Lung (tissue), 12 donors: Measurements from ENCODE around the gene ADTRP. TPM values are rescaled to one million over a fixed set of nuclear protein-coding genes. Genes with fewer than 3 reads are reported as not detected.

ENCODE experiments used
- ATAC-seq: fragments of 200-7000 bp; cut with Tn5 transposase; one replicate; pipeline ENCODE4 v1.9.1; 2020; ENCODE audit warnings: moderate number of reproducible peaks; ENCODE audit not compliant: insufficient read depth, low FRiP score
- DNase-seq, 3 donors: peaks; one replicate each; pipeline ENCODE4 v3.0.0-alpha.2; 2013 to 2017
- H3K27ac ChIP-seq, 2 donors: one replicate each; pipeline ENCODE4 v1.5.1; 2013; ENCODE audit warnings: mild to moderate bottlenecking in 2 of 2, moderate library complexity in 2 of 2, control low read depth in 1 of 2, inconsistent platforms in 1 of 2, low read depth in 1 of 2, low read length in 1 of 2
- H3K27me3 ChIP-seq, 3 donors: one replicate each; pipeline ENCODE4 v1.5.1; 2013; ENCODE audit warnings: low read length in 2 of 3; ENCODE audit not compliant: control insufficient read depth in 3 of 3, insufficient read depth in 3 of 3
- H3K36me3 ChIP-seq, 4 donors: one replicate each; pipeline ENCODE4 v1.5.1; 2013; ENCODE audit warnings: low read length in 4 of 4, mild to moderate bottlenecking in 1 of 4, moderate library complexity in 1 of 4; ENCODE audit not compliant: control insufficient read depth in 4 of 4, insufficient read depth in 4 of 4
- H3K4me1 ChIP-seq, 5 donors: one replicate each; pipeline ENCODE4 v1.5.1; 2013; ENCODE audit warnings: low read length in 5 of 5, mild to moderate bottlenecking in 2 of 5, moderate library complexity in 1 of 5; ENCODE audit not compliant: control insufficient read depth in 5 of 5, insufficient read depth in 5 of 5
- H3K4me3 ChIP-seq: one replicate; pipeline ENCODE4 v1.5.1; 2013; ENCODE audit warnings: mild to moderate bottlenecking, control low read depth, moderate library complexity
- H3K9ac ChIP-seq, 2 donors: one replicate each; pipeline ENCODE4 v1.5.1; 2013; ENCODE audit warnings: low read length in 2 of 2, control low read depth in 1 of 2; ENCODE audit not compliant: insufficient read depth in 1 of 2
- H3K9me3 ChIP-seq, 4 donors: one replicate each; pipeline ENCODE4 v1.5.1; 2013; ENCODE audit warnings: low read length in 3 of 4, mild to moderate bottlenecking in 1 of 4, moderate library complexity in 1 of 4; ENCODE audit not compliant: control insufficient read depth in 4 of 4, insufficient read depth in 3 of 4
- CTCF ChIP-seq: IDR thresholded peaks from 2 replicates; pipeline ENCODE4 v1.5.1; 2012; ENCODE audit warnings: mild to moderate bottlenecking; ENCODE audit errors: control extremely low read depth, extremely low read depth
- WGBS, 2 donors: extraction: QIAGEN DNeasy Blood & Tissue Kit; methylation state at CpG; one replicate each; pipeline ENCODE4 v1.1.7; 2013; 5-methylcytosine and 5-hydroxymethylcytosine counted together
- polyA plus RNA-seq, 2 donors: library from polyadenylated mRNA; stranded (reverse); fragments of 200-250 nt; gene quantifications; one replicate each; pipeline ENCODE4 v1.2.1, GENCODE V29; 2013
- total RNA-seq, 2 donors: library from RNA; depleted of rRNA in 1 of 2; stranded (reverse); fragments of >200 nt in 1 of 2; gene quantifications; one replicate each; pipeline ENCODE4 v1.2.1, GENCODE V29; 2014 to 2021
- donor health status: control.
- donor health status: control.
- donor health status: Bipolar disorder and iron deficiency.
- donor health status: healthy.
- donor health status: DM: yes; HTN: yes; CAD: no.

The ADTRP gene
- total and polyA plus RNA-seq, 4 donors: 3.9 to 8.0 (median 5.7) TPM

DNA sequence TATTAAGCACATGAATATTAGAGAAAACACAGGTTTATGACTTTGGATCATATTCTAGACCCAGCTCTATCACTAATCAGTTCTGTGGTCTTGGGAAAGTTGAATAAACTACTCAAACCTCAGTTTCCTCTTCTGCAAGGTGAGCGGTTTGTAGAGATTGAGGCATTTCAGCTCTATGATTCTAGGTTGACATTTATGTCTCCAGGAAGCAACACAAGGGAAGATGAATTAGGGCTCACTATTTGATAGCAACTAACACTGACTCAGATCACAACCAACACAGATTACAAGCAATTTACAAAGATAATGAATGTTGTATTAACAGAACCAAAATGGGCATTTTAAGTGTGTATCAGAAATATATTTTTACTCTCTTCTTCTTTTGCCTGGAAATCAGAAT is 21.9 kb downstream of the ADTRP start:
- DNase-seq (no peak), ATAC-seq (no peak)
- Histone ChIP-seq H3K27me3 (no peaks in the 10 kb centered on the region), H3K9ac (no peak overlapping the region), H3K4me1 (peaks cover 0 to 4% (median 0%) of the 10 kb centered on the region in 5 donors), H3K4me3 (no peak overlapping the region), H3K36me3 (no peaks in the 10 kb centered on the region), H3K9me3 (peaks cover 0 to 3% (median 0%) of the 10 kb centered on the region in 4 donors), H3K27ac (no peak overlapping the region)
- WGBS, 2 donors: 88 to 89% methylated on average over 1 of the region's 1 CpG
- TF ChIP-seq CTCF: no peak

DNA sequence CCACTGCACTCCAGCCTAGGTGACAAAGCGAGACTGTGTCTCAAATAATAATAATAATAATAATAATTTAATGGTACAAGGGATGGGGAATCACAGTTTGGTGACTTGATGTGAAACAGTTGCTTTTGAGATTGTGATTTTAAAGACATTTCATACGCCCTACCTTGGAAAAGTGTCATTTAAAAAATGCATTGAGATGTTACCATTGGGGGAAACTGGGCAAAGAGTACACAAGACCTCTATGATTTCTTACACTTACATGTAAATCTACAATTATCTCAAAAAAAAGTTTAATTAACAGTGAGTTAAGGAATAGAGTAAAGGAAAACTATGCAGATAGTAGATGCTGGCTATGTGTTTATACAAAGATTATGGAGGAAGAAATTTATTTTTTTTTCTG is 22.3 kb downstream of the ADTRP start:
- H3K27ac ChIP-seq: no peak overlapping the region
- peaks cover 0 to 3% (median 0%) of the 10 kb centered on the region in 4 donors for H3K9me3 ChIP-seq
- no peak overlapping the region for H3K4me3 ChIP-seq
- no peak for TF ChIP-seq CTCF
- DNase-seq (no peak), ATAC-seq (no peak)
- no peaks in the 10 kb centered on the region for H3K27me3 ChIP-seq
- H3K4me1 ChIP-seq: peaks cover 0 to 4% (median 0%) of the 10 kb centered on the region in 5 donors
- H3K9ac ChIP-seq: no peak overlapping the region
- H3K36me3 ChIP-seq: no peaks in the 10 kb centered on the region
- WGBS, 2 donors: 97 to 100% methylated on average over 2 of the region's 2 CpGs

- Histone ChIP-seq H3K9me3 (peaks cover 0 to 3% (median 0%) of the 10 kb centered on the region in 4 donors), H3K9ac (no peak overlapping the region), H3K27me3 (no peaks in the 10 kb centered on the region), H3K4me3 (no peak overlapping the region), H3K27ac (no peak overlapping the region), H3K36me3 (no peaks in the 10 kb centered on the region), H3K4me1 (peaks cover 0 to 4% (median 0%) of the 10 kb centered on the region in 5 donors)
- 79 to 88% methylated on average over 1 of the region's 1 CpG for WGBS, 2 donors
- TF ChIP-seq CTCF: no peak
- ATAC-seq (no peak), DNase-seq (no peak)
These were observed 22.9 kb downstream of the ADTRP start for GRCh38 chr6:11755725-11756124.
